ENCODE results near the gene HPRT1.
"Not testable (repeated sequence)": the region's sequence is repeated elsewhere in the genome, so short reads cannot be mapped to it uniquely, and the experiment has no call there.

The HPRT1 gene, protein sequence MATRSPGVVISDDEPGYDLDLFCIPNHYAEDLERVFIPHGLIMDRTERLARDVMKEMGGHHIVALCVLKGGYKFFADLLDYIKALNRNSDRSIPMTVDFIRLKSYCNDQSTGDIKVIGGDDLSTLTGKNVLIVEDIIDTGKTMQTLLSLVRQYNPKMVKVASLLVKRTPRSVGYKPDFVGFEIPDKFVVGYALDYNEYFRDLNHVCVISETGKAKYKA

DNA sequence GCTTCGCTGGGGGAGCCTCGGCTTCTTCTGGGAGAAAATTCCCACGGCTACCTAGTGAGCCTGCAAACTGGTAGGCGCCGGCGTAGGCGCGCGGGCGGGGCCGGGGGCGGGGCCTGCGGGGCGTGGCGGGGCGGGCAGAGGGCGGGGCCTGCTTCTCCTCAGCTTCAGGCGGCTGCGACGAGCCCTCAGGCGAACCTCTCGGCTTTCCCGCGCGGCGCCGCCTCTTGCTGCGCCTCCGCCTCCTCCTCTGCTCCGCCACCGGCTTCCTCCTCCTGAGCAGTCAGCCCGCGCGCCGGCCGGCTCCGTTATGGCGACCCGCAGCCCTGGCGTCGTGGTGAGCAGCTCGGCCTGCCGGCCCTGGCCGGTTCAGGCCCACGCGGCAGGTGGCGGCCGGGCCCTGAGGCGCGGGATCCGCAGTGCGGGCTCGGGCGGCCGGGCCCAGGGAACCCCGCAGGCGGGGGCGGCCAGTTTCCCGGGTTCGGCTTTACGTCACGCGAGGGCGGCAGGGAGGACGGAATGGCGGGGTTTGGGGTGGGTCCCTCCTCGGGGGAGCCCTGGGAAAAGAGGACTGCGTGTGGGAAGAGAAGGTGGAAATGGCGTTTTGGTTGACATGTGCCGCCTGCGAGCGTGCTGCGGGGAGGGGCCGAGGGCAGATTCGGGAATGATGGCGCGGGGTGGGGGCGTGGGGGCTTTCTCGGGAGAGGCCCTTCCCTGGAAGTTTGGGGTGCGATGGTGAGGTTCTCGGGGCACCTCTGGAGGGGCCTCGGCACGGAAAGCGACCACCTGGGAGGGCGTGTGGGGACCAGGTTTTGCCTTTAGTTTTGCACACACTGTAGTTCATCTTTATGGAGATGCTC lies at the start of gene HPRT1:
HPRT1 (plus strand) TSS at position 161 of the 857 bp plus-strand sequence; CDS start at position 308, 147 bp downstream.
- DNase-seq (ENCODE audit: low read depth in 1 of 2, low spot score in 1 of 2): peak; percentile 55 to 64

DNA sequence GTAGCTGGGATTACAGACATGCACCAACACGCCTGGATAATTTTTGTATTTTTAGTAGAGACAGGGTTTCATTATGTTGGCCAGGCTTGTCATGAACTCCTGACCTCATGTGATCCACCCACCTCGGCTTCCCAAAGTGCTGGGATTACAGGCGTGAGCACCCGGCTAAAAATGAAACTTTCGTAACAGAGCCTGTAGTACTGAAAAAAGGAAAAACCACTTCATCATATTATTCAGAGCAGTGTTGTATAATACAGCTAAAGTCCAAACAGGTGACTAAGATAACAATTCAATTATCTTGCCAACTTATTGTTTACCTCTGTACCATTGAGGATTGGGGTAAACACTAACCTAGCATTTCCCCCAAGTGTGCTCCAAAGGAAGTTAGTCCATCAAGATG lies 43.9 kb upstream of the HPRT1 start:
- no peak for DNase-seq (ENCODE audit: low read depth in 1 of 2, low spot score in 1 of 2)

DNA sequence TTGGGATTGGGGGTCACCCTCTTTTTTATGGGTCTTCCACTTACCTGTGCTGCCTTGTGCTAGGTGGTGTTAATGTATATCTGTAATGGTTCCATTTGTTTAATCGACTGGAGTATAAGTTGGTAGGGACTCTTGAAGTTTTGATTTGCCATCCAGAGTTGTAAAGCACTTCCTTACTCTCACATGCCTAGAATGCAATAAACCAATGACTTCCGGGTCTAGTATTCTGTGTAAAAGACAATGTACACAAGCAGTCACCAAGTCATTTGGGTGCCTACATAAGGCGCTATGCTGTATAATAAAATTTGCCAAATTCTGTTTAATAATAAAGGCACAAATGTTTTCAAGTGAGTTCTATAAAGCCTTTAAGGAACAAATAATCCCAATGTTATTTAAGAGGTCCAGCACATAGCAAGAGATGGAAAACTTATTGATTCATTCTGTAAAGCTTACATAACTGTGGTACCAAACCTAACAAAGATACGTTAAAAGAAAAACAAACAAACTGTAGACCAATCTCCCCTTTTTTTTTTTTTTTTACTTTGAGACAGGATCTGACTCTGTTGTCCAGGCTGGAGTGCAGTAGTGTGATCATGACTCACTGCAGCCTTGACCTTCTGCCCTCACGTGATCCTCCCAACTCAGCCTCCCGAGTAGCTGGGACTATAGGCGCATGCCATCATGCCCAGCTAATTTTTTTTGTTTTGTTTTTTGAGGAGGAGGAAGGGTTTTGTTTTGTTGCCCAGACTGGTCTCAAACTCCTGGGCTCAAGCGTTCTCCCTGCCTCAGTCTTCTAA lies 41.5 kb upstream of the HPRT1 start:
- no peak for DNase-seq (ENCODE audit: low read depth in 1 of 2, low spot score in 1 of 2)

DNA sequence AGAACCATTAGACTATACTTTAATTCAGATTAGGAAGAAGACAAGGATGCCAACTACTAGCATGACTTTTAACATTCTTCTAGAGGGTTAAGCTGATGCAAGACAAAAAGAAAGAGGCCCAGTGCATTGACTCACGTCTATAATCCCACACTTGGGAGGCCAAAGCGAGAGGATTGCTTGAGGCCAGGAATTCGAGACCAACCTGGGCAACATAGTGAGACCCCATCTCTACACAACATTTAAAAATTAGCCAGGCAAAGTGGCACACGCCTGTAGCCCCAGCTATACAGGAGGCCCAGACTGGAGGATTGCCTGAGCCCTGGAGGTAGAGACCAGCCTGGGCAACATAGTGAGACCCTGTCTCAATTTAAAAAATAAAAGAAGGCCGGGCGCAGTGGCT lies 40.2 kb upstream of the HPRT1 start:
- no peak for DNase-seq (ENCODE audit: low read depth in 1 of 2, low spot score in 1 of 2)

DNA sequence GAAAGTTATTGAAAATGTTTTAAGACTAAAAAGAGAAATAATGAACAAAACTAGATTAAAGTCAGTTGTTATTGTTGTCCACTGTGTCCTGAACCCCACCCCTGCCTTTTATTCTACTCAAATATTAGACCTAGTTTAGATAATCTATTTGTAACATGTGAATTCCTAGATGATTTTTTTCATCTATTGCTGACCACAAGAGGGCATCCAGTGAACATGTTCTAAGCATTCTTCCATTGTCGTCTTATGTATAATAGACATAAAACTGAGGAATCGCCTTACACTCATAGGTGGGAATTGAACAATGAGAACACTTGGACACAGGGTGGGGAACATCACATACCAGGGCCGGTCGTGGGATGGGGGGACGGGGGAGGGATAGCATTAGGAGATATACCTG lies 36.4 kb upstream of the HPRT1 start:
- DNase-seq (ENCODE audit: low read depth in 1 of 2, low spot score in 1 of 2): no peak

DNA sequence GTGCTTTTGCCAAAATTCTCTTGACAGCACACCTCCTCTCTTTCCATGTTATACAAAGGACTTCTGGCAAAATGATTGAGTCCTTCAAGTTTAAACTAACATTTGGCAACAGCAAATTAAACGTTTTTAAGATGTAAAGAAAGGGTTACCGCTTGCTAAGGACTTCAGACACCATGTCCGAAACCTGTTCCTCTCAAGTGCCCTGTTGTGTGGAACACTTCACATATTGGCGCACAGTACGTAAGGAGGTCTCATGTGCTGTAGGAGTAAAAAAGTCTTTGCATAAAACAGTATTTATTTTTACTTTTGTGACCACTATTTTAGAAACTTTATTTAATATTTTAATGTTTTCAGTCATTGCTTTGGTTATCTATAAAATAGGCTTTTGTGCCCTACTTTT lies 33.7 kb upstream of the HPRT1 start:
- DNase-seq (ENCODE audit: low read depth in 1 of 2, low spot score in 1 of 2): no peak

DNA sequence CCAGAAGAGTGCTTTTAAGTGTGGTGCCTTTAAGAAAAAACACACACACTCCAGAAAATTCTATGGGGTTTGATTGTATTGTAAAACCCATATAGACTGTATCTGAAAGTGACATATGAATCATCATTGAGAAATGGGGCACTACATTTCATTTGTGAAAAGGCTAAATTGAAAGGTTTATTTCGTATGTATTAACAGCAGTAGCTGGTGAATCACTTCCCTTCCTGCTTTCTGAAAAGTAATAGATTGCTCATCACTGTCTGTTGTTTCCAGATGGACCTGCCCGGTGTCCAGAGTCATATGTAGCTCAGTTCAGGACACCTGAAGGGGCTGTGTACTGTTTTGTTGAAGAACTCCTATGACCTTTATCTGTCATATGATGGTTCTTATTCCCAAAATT lies 28.1 kb upstream of the HPRT1 start:
- DNase-seq (ENCODE audit: low read depth in 1 of 2, low spot score in 1 of 2): no peak

DNA sequence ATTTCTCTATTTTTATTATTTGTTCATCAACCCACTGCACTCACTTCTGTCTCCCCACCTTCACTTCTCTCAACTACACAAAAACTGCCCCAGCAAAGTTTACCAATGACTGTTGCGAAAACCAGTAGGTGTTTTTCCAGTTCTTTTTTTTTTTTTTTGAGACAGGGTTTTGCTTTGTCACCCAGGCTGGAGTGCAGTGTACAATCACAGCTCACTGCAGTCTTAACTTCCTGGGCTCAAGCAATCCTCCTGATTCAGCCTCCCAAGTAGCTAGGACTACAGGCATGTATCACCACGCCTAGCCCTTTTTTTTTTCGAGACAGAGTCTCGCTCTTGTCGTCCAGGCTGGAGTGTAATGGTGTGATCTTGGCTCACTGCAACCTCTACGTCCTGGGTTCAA lies 24.1 kb upstream of the HPRT1 start:
- no peak for DNase-seq (ENCODE audit: low read depth in 1 of 2, low spot score in 1 of 2)

DNA sequence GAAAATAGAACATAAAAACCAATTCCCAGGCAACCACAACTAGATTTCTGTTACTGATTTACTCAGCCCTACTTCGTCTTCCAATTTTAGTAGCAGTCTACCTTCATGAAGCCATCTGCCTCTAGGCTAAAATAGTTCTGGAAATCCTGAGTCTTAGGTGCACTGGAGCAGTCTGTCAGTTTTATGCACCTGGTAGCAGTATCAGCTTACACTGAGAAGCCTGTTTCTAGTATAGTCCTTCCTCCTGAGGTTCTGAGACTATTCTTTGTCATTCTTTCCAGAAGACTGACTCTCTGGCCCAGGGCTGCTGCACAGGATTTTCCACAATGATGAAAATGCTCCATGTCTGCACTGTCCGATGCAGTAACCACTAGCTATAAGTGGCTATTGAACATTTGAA lies 16.9 kb upstream of the HPRT1 start:
- no peak for DNase-seq (ENCODE audit: low read depth in 1 of 2, low spot score in 1 of 2)

DNA sequence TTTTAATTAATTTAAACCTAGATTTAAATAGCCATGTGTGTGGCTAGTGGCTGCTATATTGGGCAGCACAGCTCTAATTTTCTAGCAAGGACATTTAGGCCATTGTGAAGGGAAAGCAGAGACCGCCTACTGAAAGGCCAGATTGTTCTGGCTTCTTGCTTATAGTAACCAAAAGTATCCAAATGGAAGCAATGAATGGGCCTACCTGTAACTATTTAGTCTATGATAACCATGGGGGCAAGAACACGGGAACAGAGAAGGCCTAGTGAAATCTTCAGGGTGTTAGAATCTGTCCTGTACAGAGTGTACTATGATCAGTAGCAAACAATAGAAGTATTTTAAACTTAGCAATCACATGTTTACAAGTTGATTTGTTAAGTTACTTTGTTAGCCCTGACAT lies 16.5 kb upstream of the HPRT1 start:
- no peak for DNase-seq (ENCODE audit: low read depth in 1 of 2, low spot score in 1 of 2)

DNA sequence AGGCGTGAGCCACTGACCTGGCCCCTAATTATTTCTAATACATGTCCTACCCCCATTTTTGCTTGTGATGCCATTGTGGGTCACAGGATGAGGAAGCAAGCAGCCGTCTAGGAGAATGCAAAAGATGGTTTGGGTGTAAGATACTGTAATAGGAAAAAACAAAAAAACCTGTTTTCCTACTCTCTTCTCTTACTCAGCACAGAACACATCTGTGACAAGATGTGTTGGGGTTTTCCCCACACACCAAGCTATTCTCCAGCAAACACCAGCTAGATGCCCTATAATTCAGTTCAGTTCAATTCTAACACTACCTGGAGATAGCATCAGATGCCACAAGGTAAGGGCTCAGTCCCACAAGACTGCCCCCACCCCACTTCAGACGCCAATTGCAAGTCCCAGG lies 15.3 kb upstream of the HPRT1 start:
- DNase-seq (ENCODE audit: low read depth in 1 of 2, low spot score in 1 of 2): no peak

DNA sequence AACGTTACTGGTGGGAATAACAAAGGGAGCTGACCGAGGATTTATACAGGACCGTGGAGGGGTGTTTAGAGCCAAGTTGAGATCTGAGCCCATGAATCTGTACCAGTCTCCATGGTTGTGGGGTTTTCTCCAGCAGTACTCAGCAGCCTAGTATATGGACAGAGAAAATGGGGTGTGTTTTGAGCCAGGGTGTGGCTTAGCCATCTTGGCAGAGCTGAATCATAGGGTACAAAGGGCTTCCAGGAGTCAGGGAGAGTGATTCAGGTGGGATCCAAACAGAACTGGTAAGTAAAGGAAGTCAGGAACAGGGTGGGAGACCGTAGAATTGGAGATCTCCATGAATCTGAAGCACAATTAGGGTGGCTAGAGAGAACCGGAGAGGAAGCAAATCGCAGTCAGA lies 7.4 kb upstream of the HPRT1 start:
- no peak for DNase-seq (ENCODE audit: low read depth in 1 of 2, low spot score in 1 of 2)

DNA sequence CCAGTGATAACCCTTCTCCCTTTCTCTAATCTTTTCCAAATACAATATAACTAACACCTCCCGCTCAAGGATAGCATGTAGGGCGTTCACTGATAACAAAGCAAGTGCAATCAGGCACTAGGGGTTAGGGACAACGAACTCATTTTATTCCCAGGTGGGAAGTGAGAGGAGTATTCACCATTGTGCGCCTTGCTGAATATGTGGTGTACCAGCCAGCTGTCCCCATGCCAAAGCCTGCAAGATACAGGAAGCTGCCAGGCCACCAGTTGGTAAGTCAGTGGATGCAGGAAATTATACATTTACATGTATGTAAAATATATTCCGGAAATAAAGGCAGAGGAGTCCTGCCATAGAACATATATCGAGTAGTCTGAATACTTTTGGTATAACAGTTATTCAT lies 6.3 kb upstream of the HPRT1 start:
- DNase-seq (ENCODE audit: low read depth in 1 of 2, low spot score in 1 of 2): no peak

DNA sequence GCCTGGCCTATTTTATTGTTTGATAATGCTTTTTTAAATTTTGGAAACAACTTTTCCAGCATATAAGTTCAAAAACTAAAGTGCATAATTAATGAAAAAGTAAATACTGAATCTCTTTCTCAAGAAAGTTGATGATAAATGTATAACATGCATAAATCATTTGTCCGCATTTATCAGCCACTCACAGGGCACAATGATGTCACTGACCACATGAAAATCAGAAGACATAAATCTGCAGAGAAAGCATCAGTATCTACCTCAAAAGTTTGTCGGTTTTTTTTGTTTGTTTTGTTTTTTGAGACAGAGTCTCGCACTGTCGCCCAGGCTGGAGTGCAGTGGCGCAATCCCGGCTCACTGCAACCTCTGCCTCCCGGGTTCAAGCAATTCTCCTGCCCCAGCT lies 5.5 kb upstream of the HPRT1 start:
- no peak for DNase-seq (ENCODE audit: low read depth in 1 of 2, low spot score in 1 of 2)

DNA sequence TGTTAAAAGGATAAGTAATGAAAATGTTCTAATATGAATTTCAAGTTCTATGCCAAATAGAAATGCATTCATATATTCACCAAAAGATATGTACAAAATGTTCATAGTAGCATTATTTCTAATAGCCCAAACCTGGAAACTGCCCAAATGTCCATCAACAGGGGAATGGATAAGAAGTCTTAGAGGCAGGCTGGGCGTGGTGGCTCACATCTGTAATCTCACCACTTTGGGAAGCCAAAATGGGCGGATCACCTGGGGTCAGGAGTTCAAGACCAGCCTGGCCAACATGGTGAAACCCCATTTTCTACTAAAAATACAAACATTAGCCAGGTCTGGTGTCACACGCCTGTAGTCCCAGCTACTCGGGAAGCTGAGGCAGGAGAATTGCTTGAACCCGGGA lies 2.3 kb upstream of the HPRT1 start:
- DNase-seq (ENCODE audit: low read depth in 1 of 2, low spot score in 1 of 2): no peak

DNA sequence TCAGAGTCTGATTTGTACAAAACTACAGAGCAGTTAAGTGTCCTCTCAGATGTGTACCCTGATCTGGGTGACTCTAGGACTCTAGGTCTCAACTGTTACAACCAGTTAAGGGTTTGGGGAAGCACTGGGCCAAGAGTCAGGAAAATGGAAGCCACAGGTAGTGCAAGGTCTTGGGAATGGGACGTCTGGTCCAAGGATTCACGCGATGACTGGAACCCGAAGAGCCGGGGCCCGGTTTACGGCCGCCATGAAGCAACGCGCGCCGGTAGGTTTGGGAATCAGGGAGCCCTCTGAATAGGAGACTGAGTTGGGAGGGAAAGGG lies 321 bp upstream of the HPRT1 start:
- DNase-seq (ENCODE audit: low read depth in 1 of 2, low spot score in 1 of 2): no peak

DNA sequence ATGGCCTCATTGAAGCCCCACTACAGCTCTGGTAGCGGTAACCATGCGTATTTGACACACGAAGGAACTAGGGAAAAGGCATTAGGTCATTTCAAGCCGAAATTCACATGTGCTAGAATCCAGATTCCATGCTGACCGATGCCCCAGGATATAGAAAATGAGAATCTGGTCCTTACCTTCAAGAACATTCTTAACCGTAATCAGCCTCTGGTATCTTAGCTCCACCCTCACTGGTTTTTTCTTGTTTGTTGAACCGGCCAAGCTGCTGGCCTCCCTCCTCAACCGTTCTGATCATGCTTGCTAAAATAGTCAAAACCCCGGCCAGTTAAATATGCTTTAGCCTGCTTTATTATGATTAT lies 876 bp downstream of the HPRT1 start:
- no peak for DNase-seq (ENCODE audit: low read depth in 1 of 2, low spot score in 1 of 2)

DNA sequence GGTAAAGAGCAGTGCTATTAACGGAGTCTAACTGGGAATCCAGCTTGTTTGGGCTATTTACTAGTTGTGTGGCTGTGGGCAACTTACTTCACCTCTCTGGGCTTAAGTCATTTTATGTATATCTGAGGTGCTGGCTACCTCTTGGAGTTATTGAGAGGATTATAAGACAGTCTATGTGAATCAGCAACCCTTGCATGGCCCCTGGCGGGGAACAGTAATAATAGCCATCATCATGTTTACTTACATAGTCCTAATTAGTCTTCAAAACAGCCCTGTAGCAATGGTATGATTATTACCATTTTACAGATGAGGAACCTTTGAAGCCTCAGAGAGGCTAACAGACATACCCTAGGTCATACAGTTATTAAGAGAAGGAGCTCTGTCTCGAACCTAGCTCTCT lies 1.5 kb downstream of the HPRT1 start:
- DNase-seq (ENCODE audit: low read depth in 1 of 2, low spot score in 1 of 2): no peak

DNA sequence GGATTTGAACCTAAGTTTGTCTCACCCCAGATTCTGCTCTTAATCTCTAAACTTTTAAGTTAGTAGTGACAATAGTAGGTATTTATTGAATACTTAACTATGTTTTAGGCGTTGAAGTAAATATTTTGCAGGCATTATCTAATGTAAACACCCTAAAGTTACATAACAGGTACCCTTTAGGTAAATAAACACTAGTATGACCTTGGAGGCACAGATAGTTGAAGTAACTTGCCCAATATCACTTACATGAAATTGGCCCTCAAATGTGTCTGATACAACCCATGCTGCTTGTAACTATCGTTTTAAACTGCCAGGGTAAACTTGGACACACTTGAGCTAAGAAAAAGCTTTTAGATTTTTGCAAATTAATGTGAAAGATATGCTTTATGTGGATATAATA lies 3.0 kb downstream of the HPRT1 start:
- no peak for DNase-seq (ENCODE audit: low read depth in 1 of 2, low spot score in 1 of 2)

DNA sequence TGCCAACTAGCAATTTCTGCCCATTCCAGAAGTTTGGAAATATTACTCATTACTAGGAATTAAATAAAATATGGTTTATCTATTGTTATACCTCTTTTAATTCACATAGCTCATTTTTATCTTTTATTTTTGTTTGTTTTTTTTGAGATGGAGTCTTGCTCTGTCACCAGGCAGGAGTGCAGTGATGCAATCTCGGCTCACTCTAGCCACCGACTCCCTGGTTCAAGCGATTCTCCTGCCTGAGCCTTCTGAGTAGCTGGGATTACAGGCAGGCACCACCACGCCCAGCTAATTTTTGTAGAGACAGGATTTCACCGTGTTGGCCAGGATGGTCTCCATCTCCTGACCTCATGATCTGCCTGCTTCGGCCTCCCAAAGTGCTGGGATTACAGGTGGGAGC lies 4.5 kb downstream of the HPRT1 start:
- DNase-seq (ENCODE audit: low read depth in 1 of 2, low spot score in 1 of 2): not testable (repeated sequence)

DNA sequence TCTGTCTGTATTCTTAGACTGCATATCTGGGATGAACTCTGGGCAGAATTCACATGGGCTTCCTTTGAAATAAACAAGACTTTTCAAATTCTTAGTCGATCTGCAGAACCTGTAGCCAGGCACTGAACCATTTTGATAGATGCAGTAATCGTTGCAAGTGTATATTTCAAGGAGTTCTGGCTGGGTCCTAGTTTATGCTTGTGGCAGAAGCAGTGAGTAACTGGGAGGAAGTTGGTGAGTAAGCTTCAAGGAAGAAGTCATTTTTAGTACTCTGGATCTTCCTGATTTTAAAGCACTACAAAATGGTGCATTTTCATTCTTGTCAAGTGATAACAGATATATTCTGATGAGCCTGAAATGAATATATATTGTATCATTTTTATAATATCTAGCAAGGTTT lies 9.5 kb downstream of the HPRT1 start:
- no peak for DNase-seq (ENCODE audit: low read depth in 1 of 2, low spot score in 1 of 2)

DNA sequence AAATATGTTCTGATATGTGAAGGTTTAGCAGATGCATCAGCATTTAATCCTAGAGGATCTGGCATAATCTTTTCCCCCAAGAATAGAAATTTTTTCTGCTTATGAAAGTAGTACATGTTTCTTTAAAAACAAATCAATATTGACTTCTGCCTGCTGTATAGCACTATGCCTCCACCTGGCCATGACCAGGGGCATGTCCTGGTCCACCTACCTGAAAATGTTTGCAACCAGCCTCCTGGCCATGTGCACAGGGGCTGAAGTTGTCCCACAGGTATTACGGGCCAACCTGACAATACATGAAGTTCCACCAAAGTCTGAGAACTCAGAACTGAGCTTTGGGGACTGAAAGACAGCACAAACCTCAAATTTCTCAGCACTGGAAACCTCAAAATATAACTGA lies 10.0 kb downstream of the HPRT1 start:
- no peak for DNase-seq (ENCODE audit: low read depth in 1 of 2, low spot score in 1 of 2)

Data from activated T-helper 1 cell treated with anti-CD3 and anti-CD28 coated beads, Interleukin-2, amount 50 U/mL, for 16 hours (primary cell).